Stimulated activated effector memory CD8-positive, alpha-beta T cell treated with anti-CD3 and anti-CD28 coated beads, Interleukin-12 subunit alpha, Interleukin-12 subunit beta, amount 100 ng/mL, for 72 hours (primary cell): Measurements from ENCODE around the gene ADH7.

Experiments
- ATAC-seq: fragments of 150-1000 bp; cut with Tn5 transposase; 2 replicates; pipeline ENCODE4 v1.10.0; 2021
- DNase-seq, 2 donors: peaks; one replicate each; pipeline ENCODE4 v3.0.0; 2021 to 2022; ENCODE audit warnings: low spot score in 2 of 2
- H3K27ac Mint-ChIP-seq: one replicate; pipeline ENCODE4 v1.8.0; 2022; ENCODE audit warnings: mild to moderate bottlenecking, mixed read lengths
- H3K36me3 Mint-ChIP-seq: one replicate; pipeline ENCODE4 v1.8.0; 2022; ENCODE audit warnings: mild to moderate bottlenecking, mixed read lengths
- H3K4me1 Mint-ChIP-seq: one replicate; pipeline ENCODE4 v1.8.0; 2022; ENCODE audit warnings: mixed read lengths
- H3K4me3 Mint-ChIP-seq: one replicate; pipeline ENCODE4 v1.8.0; 2022; ENCODE audit warnings: mild to moderate bottlenecking, mixed read lengths
- H3K9me3 Mint-ChIP-seq: one replicate; pipeline ENCODE4 v1.8.0; 2022; ENCODE audit warnings: mixed read lengths

Gene ADH7

DNA sequence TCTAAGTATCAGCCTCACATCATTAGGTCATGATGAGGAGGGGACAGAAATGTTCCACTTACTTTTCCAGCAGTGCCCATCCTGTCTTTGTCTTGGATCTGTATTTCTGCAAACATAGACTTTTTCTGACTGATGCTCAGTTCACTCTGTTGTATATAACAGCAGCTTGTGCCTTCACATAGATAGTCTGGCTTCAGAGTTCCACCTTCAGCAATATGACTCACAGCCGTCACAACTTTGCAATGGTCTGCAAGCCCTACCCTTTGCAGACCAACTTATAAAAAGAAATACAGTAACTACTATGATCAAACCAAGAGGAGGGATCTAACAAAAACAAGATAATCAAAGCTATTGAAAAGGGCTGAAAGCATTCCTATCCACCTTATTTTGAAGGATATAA, at the start of gene ADH7:
Gene ADH7, minus strand, starts transcription at position 189 of the 400 bp plus-strand sequence. Its CDS starts 109 bp downstream, at position 80.
- DNase-seq (no peak), ATAC-seq (no peak)
- no peaks in the 10 kb centered on the region for H3K4me1 Mint-ChIP-seq
- H3K4me3 Mint-ChIP-seq: no peak within 1 kb of the TSS
- H3K9me3 Mint-ChIP-seq: no peaks in the 10 kb centered on the region
- no peak within 1 kb of the TSS for H3K27ac Mint-ChIP-seq
- no peaks in the 10 kb centered on the region for H3K36me3 Mint-ChIP-seq

DNA sequence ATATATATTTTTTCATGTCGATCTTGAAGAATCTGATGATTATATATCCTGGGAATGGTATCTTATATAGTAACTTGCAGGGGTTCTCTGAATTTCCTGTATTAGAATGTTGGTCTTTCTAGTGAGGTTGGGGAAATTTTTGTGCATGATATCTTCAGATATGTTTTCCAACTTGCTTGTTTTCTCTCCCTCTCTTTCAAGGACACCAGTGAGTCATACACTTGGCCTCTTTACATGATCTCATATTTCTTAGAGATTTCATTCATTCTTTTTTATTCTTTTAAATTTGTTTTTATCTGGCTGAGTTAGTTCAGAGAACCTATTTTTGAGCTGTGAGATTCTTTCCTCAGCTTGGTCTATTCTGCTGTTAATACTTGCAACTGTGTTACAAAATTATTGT, 48.5 kb upstream of the ADH7 start:
- no peak for ATAC-seq
- Mint-ChIP-seq H3K4me1 (no peaks in the 10 kb centered on the region), H3K36me3 (no peaks in the 10 kb centered on the region), H3K27ac (no peak overlapping the region), H3K4me3 (no peak overlapping the region), H3K9me3 (peaks cover 6% of the 10 kb centered on the region)
- DNase-seq: no peak

DNA sequence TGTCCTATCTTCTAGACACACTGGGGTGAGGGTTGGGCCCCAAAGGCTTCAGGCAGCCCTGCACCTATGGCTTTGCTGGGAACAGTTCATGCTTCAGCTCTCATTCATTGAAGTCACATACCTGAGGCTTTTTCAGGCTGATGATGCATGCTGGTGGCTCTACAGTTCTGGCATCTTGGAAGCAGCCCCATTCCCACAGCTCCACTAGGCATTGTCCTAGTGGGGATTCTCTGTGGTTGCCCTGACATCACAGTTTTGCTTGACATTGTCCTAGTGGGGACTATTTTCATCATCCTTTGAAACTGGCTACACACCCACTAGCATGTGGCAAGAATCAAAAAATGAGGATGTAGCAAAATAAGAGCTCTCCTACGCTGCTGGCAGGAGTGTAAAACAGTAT, 38.0 kb upstream of the ADH7 start:
- ATAC-seq (no peak), DNase-seq (no peak)
- no peaks in the 10 kb centered on the region for H3K36me3 Mint-ChIP-seq
- no peak overlapping the region for H3K27ac Mint-ChIP-seq
- H3K9me3 Mint-ChIP-seq: no peaks in the 10 kb centered on the region
- H3K4me3 Mint-ChIP-seq: no peak overlapping the region
- H3K4me1 Mint-ChIP-seq: no peaks in the 10 kb centered on the region

DNA sequence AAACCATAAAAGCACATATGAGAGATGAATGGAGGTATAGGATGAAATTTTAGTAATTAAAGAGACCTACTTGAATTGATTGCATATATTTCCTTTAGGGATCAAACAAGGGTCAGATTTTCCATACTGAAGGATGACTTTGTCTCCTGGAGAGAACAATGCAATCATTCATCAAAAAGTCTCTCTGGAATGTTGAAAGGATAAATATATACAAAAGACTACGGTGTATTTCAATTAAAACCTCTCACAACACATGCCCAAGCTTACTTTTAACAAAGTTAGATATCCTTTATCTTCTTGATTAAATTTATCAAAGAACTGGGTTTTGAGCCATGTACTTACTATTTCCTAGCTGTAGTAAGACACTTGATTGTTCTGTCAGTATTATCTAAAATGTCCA, 36.8 kb upstream of the ADH7 start:
- no peak overlapping the region for H3K27ac Mint-ChIP-seq
- no peak overlapping the region for H3K4me3 Mint-ChIP-seq
- H3K9me3 Mint-ChIP-seq: no peaks in the 10 kb centered on the region
- H3K36me3 Mint-ChIP-seq: no peaks in the 10 kb centered on the region
- ATAC-seq: no peak
- no peak for DNase-seq
- no peaks in the 10 kb centered on the region for H3K4me1 Mint-ChIP-seq

DNA sequence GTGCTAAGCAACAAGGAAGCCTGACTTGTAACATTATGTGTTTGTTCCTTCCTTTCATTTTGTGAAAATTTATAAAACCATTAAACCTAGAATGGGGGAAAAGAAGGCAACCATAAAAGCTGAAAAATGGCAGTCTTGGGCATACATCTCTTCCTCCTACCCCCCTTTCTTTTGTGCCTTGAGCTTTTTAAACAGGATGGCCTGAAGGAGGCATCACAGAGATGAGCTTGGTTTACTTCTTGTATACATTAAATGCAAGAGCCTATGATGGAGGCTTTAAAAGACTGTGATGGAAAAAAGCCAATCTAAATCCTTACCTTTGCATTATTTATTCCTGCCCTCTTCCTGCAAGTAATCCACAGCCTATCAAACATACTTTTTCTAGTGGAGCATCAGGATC, 36.2 kb upstream of the ADH7 start:
- H3K4me1 Mint-ChIP-seq: no peaks in the 10 kb centered on the region
- DNase-seq (no peak), ATAC-seq (no peak)
- no peaks in the 10 kb centered on the region for H3K36me3 Mint-ChIP-seq
- H3K27ac Mint-ChIP-seq: no peak overlapping the region
- no peaks in the 10 kb centered on the region for H3K9me3 Mint-ChIP-seq
- H3K4me3 Mint-ChIP-seq: no peak overlapping the region

DNA sequence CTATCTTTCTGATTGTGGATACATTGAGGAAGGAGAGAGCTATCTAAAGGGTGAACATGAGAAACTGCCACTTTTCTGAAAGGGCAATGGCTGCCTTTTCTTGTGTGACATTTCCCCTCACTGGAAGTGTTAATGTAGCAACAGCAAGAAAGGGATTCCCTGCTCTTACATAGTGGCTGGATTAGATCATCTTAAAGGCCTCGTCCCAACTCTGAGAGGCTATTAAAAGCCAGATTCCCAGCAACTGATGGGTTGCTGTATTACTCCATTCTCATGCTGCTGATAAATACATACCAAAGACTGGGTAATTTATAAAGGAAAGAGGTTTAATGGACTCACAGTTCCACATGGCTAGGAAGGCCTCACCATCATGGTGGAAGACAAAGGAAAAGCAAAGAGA, 33.7 kb upstream of the ADH7 start:
- H3K36me3 Mint-ChIP-seq: no peaks in the 10 kb centered on the region
- H3K27ac Mint-ChIP-seq: no peak overlapping the region
- H3K9me3 Mint-ChIP-seq: no peaks in the 10 kb centered on the region
- H3K4me3 Mint-ChIP-seq: no peak overlapping the region
- no peak for DNase-seq
- H3K4me1 Mint-ChIP-seq: no peaks in the 10 kb centered on the region
- ATAC-seq: no peak

DNA sequence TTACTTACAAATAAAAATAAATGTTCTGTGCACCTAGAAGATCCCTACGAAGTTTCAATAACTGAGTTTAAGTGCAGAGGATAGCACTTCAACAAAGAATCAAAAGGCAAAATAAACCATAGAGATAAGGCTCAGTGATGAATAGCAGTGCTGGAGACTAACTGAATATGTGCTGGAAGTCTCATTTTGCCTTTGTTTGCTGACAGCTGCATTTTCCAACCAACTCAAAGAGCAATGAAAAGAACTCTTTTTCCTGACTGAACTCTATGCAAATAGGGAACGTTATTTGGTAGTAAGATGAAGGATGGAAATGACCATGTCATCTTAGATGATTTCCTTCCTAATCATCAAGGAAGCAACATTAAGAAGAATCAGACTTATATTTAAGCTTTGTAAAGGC, 32.7 kb upstream of the ADH7 start:
- H3K4me3 Mint-ChIP-seq: no peak overlapping the region
- no peaks in the 10 kb centered on the region for H3K9me3 Mint-ChIP-seq
- ATAC-seq (no peak), DNase-seq (no peak)
- no peaks in the 10 kb centered on the region for H3K4me1 Mint-ChIP-seq
- no peaks in the 10 kb centered on the region for H3K36me3 Mint-ChIP-seq
- H3K27ac Mint-ChIP-seq: no peak overlapping the region

DNA sequence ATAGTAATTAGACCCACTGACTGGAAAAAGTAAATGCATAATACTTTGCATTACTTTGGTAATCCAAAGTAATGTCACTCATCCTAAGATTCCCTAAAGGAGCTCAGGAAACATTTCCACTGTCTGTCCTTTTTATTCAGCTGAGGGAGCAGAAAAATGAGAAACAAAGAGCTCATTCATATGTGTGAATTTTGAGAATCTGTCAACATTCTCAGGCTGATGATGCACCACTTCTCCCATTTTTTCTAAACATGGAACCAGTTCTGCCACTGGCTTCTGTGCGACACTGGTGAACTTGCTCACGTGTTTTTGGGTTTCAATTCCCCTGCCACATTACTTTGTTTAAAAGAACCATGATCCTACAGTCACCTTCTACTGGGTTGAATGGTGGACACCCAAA, 28.4 kb upstream of the ADH7 start:
- ATAC-seq (no peak), DNase-seq (no peak)
- H3K4me3 Mint-ChIP-seq: no peak overlapping the region
- H3K9me3 Mint-ChIP-seq: no peaks in the 10 kb centered on the region
- H3K27ac Mint-ChIP-seq: no peak overlapping the region
- no peaks in the 10 kb centered on the region for H3K4me1 Mint-ChIP-seq
- no peaks in the 10 kb centered on the region for H3K36me3 Mint-ChIP-seq

DNA sequence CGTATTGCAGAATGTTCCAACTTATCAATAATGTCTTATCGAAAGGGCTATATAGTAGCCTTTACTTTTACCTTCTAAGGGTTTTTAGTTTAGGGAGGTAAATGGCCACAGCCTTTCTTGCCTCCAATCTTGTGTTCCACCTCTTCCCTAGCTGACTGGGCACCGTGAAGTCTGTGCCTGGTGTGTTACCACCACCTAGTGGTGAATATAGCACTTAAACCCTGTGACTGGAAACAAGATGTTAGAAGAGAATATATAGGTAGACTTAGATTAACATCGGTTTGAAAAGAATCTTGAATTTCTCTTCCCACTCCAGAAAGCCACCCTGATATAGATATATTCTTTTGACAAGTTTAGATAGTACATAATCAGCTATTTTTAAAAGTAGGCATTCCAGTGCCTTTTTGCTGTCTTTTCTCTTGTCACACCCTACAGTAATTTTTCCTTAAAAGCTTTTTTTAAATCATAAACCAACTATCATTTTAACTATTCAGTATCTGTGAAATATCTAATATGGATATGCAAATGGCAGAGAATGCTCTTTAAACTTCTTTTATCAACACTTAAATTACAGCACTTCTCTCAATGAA, 27.8 kb upstream of the ADH7 start:
- peak in 1 of 2 donors; percentile 55 for DNase-seq
- H3K4me1 Mint-ChIP-seq: no peaks in the 10 kb centered on the region
- no peak overlapping the region for H3K27ac Mint-ChIP-seq
- no peaks in the 10 kb centered on the region for H3K9me3 Mint-ChIP-seq
- H3K36me3 Mint-ChIP-seq: no peaks in the 10 kb centered on the region
- H3K4me3 Mint-ChIP-seq: no peak overlapping the region
- peak; percentile 85 for ATAC-seq

DNA sequence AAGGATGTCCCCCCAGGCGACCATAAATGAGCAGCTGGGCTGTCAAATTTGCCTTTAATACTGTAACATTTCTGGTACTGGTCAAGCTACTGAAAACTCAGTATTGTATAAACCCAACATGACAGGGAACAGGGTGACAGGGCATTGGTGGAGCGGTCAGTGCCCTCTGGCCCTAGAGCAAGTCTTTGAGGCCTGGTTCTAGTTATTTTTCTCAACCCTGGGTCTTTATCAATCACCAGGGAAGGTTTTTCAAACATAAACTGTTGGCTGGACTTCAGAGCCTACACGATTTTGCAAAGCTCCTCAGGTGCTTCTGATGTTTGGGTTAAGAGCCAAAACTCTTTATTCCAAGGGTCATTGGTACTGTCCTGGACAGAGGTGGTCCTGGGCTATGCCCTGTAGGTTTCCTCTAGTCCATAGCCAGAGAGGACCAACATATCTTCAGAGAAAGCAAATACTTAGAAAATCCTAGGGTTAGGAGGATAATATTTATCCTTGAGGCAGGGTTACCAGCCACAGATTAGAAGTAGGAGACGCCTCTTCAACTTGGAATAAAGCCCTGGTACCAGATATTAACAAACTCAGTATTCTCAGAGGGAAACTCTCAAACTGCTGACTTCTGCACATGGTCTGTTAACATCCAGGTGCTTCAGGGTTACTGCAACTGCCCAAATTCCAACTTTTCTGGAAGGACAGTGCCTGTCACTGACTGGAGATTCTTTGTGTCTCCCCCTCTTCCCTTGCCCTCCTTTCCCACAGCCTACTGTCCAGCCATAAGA, 26.7 kb upstream of the ADH7 start:
- Mint-ChIP-seq H3K9me3 (no peaks in the 10 kb centered on the region), H3K36me3 (no peaks in the 10 kb centered on the region), H3K4me1 (no peaks in the 10 kb centered on the region), H3K4me3 (no peak overlapping the region), H3K27ac (no peak overlapping the region)
- ATAC-seq (no peak), DNase-seq (no peak)

DNA sequence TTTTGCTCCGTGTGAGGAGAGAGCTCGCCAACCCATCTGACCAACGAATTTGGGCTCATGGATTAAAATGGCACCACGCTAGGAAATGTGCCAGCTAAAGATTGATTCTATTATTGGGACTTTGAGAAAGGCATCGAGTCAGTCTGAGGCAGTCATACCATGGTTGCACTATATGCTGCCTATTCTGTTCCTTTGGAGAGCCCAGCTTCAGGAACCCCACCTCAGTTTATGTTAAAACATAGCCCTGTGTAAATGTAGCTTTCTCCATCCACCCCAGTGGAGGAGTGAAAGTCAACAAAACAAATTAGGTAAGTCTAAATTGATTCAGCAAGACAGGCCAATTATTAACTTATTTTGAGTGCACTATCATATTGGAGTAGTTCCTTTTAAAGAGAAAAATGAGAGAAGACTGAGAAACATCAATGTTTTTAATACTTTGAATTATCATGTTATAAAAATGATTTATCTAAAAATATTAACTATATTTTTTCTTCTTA, 24.5 kb upstream of the ADH7 start:
- Mint-ChIP-seq H3K4me1 (no peaks in the 10 kb centered on the region), H3K4me3 (no peak overlapping the region), H3K9me3 (no peaks in the 10 kb centered on the region), H3K36me3 (no peaks in the 10 kb centered on the region), H3K27ac (no peak overlapping the region)
- no peak for ATAC-seq
- no peak for DNase-seq

DNA sequence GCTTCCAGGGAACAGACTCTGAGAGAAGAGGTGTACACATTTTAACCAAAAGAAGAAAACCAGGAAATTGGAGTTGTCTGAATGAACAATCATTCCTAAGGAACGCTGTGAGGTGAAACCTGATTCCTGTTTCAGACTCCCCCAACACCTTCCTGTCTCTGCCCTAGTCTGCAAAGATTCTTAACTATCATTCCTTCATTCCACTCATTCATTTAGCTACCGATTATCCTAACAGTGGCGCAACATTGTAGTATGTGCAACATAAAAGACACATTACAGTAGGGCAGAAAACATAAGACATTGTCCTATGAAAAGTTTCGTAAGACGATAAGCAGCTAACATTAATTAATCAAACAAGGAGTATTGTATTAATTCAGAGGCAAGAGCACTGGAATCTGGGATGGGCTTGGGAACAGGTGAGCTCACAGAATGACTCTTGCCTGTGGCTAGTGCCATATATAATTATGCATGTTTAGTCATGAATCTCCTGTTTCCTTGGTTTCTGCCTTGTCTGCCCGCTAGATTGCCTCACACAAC, 23.8 kb upstream of the ADH7 start:
- no peaks in the 10 kb centered on the region for H3K9me3 Mint-ChIP-seq
- no peak overlapping the region for H3K4me3 Mint-ChIP-seq
- no peaks in the 10 kb centered on the region for H3K4me1 Mint-ChIP-seq
- H3K36me3 Mint-ChIP-seq: no peaks in the 10 kb centered on the region
- no peak for DNase-seq
- ATAC-seq: no peak
- H3K27ac Mint-ChIP-seq: no peak overlapping the region

DNA sequence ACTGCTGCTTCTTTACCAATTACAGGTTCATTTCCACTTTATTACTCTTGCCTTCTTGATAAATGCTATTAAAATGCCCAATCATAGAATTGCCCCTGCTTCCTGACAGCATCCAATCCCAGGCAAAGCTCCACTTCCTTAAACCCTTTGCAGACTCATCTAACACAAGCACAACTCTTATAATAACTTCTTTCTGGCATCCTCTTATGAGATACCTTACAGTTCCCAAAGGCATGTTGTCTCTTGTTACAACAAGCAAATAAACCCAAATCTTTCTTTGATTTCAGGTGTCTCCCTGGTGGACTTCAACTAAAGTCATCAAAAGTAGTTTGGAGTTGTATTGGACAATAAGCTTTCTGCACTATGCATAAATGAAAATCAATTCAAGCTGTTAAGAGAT, 22.5 kb upstream of the ADH7 start:
- Mint-ChIP-seq H3K9me3 (no peaks in the 10 kb centered on the region), H3K36me3 (no peaks in the 10 kb centered on the region), H3K27ac (no peak overlapping the region), H3K4me3 (no peak overlapping the region), H3K4me1 (no peaks in the 10 kb centered on the region)
- ATAC-seq (no peak), DNase-seq (no peak)

DNA sequence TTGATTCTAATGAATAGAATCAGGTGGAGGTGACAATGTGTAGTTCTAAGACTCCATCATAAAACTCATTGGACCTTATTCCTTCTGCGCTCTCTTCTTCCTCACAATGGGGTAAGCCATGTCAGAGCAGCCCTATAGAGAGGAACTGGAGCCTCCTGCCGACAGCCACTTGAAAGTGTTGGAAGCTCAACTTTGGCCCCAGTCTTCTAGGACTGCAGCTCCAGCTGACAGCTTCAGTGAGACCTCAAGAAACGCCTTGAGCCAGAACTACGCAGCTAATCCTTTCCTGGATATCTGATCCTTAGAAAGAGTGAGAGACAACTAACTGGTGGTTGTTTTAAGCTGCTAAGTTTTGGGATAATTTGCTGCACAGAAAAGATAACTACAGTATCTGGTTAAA, 22.1 kb upstream of the ADH7 start:
- Mint-ChIP-seq H3K4me1 (no peaks in the 10 kb centered on the region), H3K9me3 (no peaks in the 10 kb centered on the region), H3K27ac (no peak overlapping the region), H3K36me3 (no peaks in the 10 kb centered on the region), H3K4me3 (no peak overlapping the region)
- ATAC-seq (no peak), DNase-seq (no peak)

DNA sequence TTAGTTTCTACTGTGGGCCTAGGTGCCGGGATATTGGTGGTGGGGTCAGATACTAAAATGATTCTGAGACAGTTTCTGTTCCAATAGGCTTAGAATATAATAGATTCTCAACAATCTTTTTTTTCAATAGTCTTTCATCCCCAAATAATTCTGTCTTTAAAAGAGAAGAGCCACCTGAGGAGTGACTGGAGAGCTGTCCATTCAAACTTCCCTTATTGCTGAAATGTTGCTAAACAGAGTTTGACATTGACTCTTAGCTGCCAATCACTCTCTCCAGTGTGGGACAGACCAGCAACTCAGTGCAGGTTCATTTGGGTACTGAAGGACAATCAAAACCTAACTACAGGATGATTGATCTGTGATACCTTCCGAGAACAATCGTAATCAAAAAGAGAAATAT, 12.4 kb upstream of the ADH7 start:
- no peak for DNase-seq
- Mint-ChIP-seq H3K4me3 (no peak overlapping the region), H3K36me3 (no peaks in the 10 kb centered on the region), H3K9me3 (no peaks in the 10 kb centered on the region), H3K4me1 (peaks cover 8% of the 10 kb centered on the region), H3K27ac (no peak overlapping the region)
- no peak for ATAC-seq

DNA sequence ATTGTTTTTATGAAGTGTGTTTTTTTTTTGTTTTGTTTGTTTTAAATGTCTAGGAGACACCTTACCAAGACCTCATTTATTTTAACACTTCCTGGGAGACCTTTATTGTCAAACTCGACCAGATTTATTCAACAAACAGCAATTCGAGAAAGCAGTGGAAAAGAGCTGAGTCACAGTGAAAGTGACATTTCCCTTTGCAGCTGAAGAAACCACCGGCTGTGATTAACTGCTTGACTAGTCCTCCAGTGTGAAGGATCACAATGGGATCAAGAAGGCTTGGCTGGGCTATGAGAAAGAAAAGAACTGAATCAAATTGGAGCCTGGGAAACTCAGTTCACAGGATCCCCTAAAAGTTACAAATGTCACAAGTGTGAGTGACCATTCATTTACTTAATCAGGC, 11.9 kb upstream of the ADH7 start:
- DNase-seq (no peak), ATAC-seq (peak; percentile 61)
- Mint-ChIP-seq H3K4me3 (no peak overlapping the region), H3K36me3 (no peaks in the 10 kb centered on the region), H3K27ac (no peak overlapping the region), H3K9me3 (no peaks in the 10 kb centered on the region), H3K4me1 (peaks cover 8% of the 10 kb centered on the region)
